Spleen (tissue), 11 donors: ENCODE data around the gene TMEM30B. TPM values are rescaled to one million over a fixed set of nuclear protein-coding genes. Genes with fewer than 3 reads are reported as not detected.

Source experiments
- DNase-seq: peaks from one replicate; pipeline ENCODE4 v3.0.0-alpha.2; 2020
- H3K27ac ChIP-seq, 8 donors: fragments of 200-600 bp; sonication (generic) in 7 of 8; 1 replicate in 4 of 8; 2 replicates in 4 of 8; pipeline versions ENCODE4 v1.5.0 to v1.8.0; 2016 to 2021; ENCODE audit warnings: inconsistent platforms in 4 of 8, mild to moderate bottlenecking in 4 of 8, moderate library complexity in 1 of 8
- H3K27me3 ChIP-seq, 7 donors: fragments of 200-600 bp; sonication (generic) in 6 of 7; replicated peaks in 1 of 7; 1 replicate in 4 of 7; 2 replicates in 3 of 7; pipeline versions ENCODE4 v1.5.0 to v1.8.0; 2016 to 2021; ENCODE audit warnings: inconsistent platforms in 3 of 7, mild to moderate bottlenecking in 1 of 7
- H3K36me3 ChIP-seq, 6 donors: fragments of 200-600 bp; sonication (generic) in 5 of 6; 1 replicate in 4 of 6; 2 replicates in 2 of 6; pipeline versions ENCODE4 v1.5.0 to v1.8.0; 2016 to 2021; ENCODE audit warnings: inconsistent platforms in 2 of 6
- H3K4me1 ChIP-seq, 6 donors: fragments of 200-600 bp; sonication (generic) in 5 of 6; 1 replicate in 3 of 6; 2 replicates in 3 of 6; pipeline versions ENCODE4 v1.5.0 to v1.8.0; 2016 to 2021; ENCODE audit warnings: inconsistent platforms in 3 of 6
- H3K4me3 ChIP-seq, 8 donors: fragments of 200-600 bp; sonication (generic) in 7 of 8; 1 replicate in 4 of 8; 2 replicates in 4 of 8; pipeline versions ENCODE4 v1.5.0 to v1.8.0; 2016 to 2021; ENCODE audit warnings: inconsistent platforms in 4 of 8, mild to moderate bottlenecking in 4 of 8, moderate library complexity in 2 of 8
- H3K9me3 ChIP-seq, 8 donors: fragments of 200-600 bp; sonication (generic) in 7 of 8; 1 replicate in 4 of 8; 2 replicates in 4 of 8; pipeline versions ENCODE4 v1.5.0 to v1.8.0; 2016 to 2021; ENCODE audit warnings: inconsistent platforms in 4 of 8
- POLR2A ChIP-seq, 3 donors: fragments of 450-650 bp; IDR thresholded peaks; one replicate each; pipeline ENCODE4 v1.5.1; 2017; ENCODE audit warnings: antibody characterized with exemption in 3 of 3, mild to moderate bottlenecking in 1 of 3
- POLR2AphosphoS5 ChIP-seq, 3 donors: sonication (generic); formaldehyde crosslinking; IDR thresholded peaks; one replicate each; pipeline ENCODE4 v1.5.1; 2017; ENCODE audit warnings: antibody characterized with exemption in 3 of 3
- WGBS, 5 donors: extraction: QIAGEN DNeasy Blood & Tissue Kit in 3 of 5; methylation state at CpG; one replicate each; pipeline versions ENCODE4 v1.1.5 to v1.1.7; 2013 to 2018; 5-methylcytosine and 5-hydroxymethylcytosine counted together
- intact Hi-C: fragments of 100-400 bp; cut with DNase I; formaldehyde crosslinking; loops from one replicate; pipeline ENCODE4 v1.15.0; 2023; ENCODE audit warnings: low total_unique reads
- polyA plus RNA-seq, 3 donors: library from polyadenylated mRNA; stranded (reverse); fragments of 200-250 nt; gene quantifications; one replicate each; pipeline ENCODE4 v1.2.1, GENCODE V29; 2013
- total RNA-seq, 7 donors: library from RNA; depleted of rRNA in 3 of 7; stranded (reverse); fragments of >200 nt in 3 of 7; fragmentation: NEBNext Ultra II Directional in 4 of 7; extraction: Animal tissue kit (Norgen Biotek cat#: 25700) in 4 of 7; gene quantifications; one replicate each; pipeline versions ENCODE4 v1.1.0 to v1.2.1, GENCODE V29; 2016 to 2021
- TF ChIP-seq, protein P1 (sequence below), 11 experiments: fragments of 200-600 bp in 7 of 11; fragments of 450-650 bp in 4 of 11; sonication (generic) in 4 of 11; IDR thresholded peaks in 8 of 11; conservative IDR thresholded peaks in 3 of 11; 1 replicate in 7 of 11; 2 replicates in 4 of 11; pipeline versions ENCODE4 v1.4.0 to v1.8.0; 2016 to 2021; ENCODE audit warnings: antibody characterized with exemption in 11 of 11, inconsistent platforms in 4 of 11, mild to moderate bottlenecking in 1 of 11
- donor health status: healthy with polysubstance abuse.
- donor health status: DM: no; HTN: no; CAD: no; lungs with moderate emphysema.
- donor health status: DM: no; HTN: no; CAD: no.
- donor health status: Bipolar disorder and iron deficiency.
- donor health status: healthy.
- donor health status: DM: no; HTN: no; CAD: no.
- donor health status: DM: yes; HTN: yes; CAD: no.

The TMEM30B gene
- total and polyA plus RNA-seq, 10 donors: 0.17 to 1.0 (median 0.59) TPM

DNA sequence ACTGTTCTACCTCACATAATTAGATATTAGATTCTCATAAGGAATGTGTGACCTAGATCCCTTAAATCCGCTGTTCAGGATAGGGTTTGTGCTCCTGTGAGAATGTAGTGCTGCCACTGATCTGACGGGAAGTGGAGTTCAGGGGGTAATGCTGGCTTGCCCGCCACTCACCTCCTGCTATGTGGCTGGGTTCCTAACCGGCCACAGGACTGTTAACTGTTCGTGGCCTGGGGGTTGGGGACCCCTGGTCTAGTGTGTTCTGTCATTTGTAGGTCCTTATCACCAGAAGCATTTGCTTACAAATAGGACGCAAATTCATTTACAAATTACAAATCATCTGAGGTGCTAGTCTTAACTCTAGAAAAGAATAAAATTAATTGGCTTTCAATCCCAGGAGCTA lies 16.4 kb upstream of the TMEM30B start:
- TF ChIP-seq POLR2AphosphoS5 (IDR thresholded peaks at IDR 0.05) (no peak), POLR2A (IDR thresholded peaks at IDR 0.05) (no peak)
- H3K27ac ChIP-seq: no peak overlapping the region
- no peaks in the 10 kb centered on the region for H3K27me3 ChIP-seq
- H3K36me3 ChIP-seq: no peaks in the 10 kb centered on the region
- H3K4me3 ChIP-seq: no peak overlapping the region
- no peak for DNase-seq
- peaks cover 0 to 15% (median 5%) of the 10 kb centered on the region in 6 donors for H3K4me1 ChIP-seq
- intact Hi-C loops: loop anchor here (5.0 to 10.0 kb wide), 2 partner anchors 160 to 537 kb away; no protein-coding TSS in a partner anchor
- H3K9me3 ChIP-seq: no peaks in the 10 kb centered on the region
- 73 to 90% (median 82%) methylated on average over 6 of the region's 6 CpGs for WGBS, 5 donors

DNA sequence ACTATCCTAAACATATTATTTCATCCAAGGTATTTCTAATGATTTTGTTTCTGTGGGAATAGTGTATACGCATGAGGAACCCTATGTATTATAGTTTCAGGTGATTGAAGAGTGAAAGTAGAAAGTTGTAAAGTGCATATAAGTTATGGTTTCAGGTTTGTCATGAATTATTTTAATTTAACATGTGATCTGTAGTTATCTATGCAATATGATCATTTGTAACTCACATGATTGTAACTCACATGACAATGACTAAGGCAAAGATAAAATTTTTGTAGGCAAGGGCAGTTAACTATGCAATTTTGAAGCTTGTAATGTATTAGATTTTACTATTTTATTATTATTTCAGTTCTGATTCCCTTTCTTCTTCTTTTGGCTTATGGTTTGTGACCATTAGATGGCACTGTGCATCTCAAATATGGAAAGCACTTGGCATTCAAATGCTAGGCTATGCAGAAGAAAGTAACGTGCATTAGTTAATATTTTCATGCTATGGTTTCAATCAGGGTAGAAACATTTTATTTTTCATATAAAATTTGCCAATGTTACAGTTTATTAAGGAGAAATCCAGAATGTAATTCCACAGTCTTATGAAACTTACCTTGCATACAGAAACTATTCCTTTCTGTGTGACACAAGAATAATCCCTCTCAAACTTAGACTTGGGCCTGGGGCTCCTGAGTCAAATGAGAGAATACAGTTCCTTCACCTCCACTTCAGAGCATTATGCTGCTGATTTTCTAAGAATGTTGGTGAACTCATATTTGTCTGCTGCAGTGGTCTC lies 15.8 kb upstream of the TMEM30B start:
- TF ChIP-seq POLR2A (IDR thresholded peaks at IDR 0.05) (no peak), POLR2AphosphoS5 (IDR thresholded peaks at IDR 0.05) (no peak)
- TF ChIP-seq, protein P1, sequence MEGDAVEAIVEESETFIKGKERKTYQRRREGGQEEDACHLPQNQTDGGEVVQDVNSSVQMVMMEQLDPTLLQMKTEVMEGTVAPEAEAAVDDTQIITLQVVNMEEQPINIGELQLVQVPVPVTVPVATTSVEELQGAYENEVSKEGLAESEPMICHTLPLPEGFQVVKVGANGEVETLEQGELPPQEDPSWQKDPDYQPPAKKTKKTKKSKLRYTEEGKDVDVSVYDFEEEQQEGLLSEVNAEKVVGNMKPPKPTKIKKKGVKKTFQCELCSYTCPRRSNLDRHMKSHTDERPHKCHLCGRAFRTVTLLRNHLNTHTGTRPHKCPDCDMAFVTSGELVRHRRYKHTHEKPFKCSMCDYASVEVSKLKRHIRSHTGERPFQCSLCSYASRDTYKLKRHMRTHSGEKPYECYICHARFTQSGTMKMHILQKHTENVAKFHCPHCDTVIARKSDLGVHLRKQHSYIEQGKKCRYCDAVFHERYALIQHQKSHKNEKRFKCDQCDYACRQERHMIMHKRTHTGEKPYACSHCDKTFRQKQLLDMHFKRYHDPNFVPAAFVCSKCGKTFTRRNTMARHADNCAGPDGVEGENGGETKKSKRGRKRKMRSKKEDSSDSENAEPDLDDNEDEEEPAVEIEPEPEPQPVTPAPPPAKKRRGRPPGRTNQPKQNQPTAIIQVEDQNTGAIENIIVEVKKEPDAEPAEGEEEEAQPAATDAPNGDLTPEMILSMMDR (IDR thresholded peaks at IDR 0.05 in 8 of 11, conservative IDR thresholded peaks at IDR 0.05 in 3 of 11): peak; percentile 32 to 75 (median 63)
- intact Hi-C loops: loop anchor here (5.0 to 10.0 kb wide), 2 partner anchors 160 to 538 kb away; no protein-coding TSS in a partner anchor
- Histone ChIP-seq H3K27ac (no peak overlapping the region), H3K36me3 (no peaks in the 10 kb centered on the region), H3K27me3 (no peaks in the 10 kb centered on the region), H3K4me3 (no peak overlapping the region), H3K4me1 (peaks cover 0 to 15% (median 5%) of the 10 kb centered on the region in 6 donors), H3K9me3 (no peaks in the 10 kb centered on the region)
- DNase-seq: no peak
- 33 to 44% (median 36%) methylated on average over 2 of the region's 2 CpGs for WGBS, 5 donors

DNA sequence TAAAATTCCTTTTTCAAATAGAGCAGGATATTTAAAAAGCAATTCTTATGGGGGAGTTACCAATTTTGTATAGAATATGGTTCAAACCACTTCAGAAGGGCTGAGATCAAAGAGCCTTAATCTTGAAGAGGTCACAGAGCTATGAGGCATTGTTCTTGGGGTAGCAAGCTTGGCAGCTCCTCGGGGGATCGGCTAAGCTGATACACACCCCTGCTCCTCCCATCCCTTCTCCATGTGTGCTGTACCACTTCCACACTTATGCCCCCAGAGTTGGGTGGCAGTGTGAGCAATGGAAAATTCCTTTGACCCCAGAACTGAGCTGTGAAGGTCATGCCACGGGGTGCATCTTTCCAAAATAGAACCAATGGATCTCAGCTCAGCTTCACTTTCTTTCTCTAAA lies 15.0 kb upstream of the TMEM30B start:
- H3K9me3 ChIP-seq: no peaks in the 10 kb centered on the region
- intact Hi-C loops: loop anchor here (5.0 to 10.0 kb wide), 2 partner anchors 161 to 539 kb away; no protein-coding TSS in a partner anchor
- no peak overlapping the region for H3K4me3 ChIP-seq
- H3K27ac ChIP-seq: no peak overlapping the region
- TF ChIP-seq POLR2AphosphoS5 (IDR thresholded peaks at IDR 0.05) (no peak), POLR2A (IDR thresholded peaks at IDR 0.05) (no peak)
- TF ChIP-seq, protein P1 (IDR thresholded peaks at IDR 0.05 in 8 of 11, conservative IDR thresholded peaks at IDR 0.05 in 3 of 11): no peak
- 58 to 71% (median 60%) methylated on average over 3 of the region's 3 CpGs for WGBS, 5 donors
- H3K4me1 ChIP-seq: peaks cover 0 to 15% (median 5%) of the 10 kb centered on the region in 6 donors
- H3K27me3 ChIP-seq: no peaks in the 10 kb centered on the region
- no peak for DNase-seq
- H3K36me3 ChIP-seq: no peaks in the 10 kb centered on the region

DNA sequence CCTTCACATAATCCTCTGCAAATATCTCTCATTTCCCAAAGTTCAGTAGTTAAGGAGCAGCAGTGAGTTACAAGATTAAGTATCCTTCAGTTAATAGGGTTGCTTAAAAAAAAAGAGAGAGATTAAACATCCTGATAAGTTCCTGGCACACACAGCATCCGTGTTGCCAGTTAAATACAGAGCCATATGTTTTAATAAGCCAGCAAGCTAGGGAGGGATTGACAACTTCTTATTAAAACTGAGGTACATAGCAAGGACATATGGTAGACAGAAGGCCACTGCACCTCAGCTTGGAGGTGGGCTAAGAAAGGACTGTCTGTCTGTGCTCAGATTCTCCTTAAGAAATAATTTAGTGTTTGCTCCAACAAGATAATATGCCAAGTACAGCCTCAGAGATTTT lies 9.6 kb upstream of the TMEM30B start:
- TF ChIP-seq POLR2A (IDR thresholded peaks at IDR 0.05) (no peak), POLR2AphosphoS5 (IDR thresholded peaks at IDR 0.05) (no peak)
- TF ChIP-seq, protein P1 (IDR thresholded peaks at IDR 0.05 in 8 of 11, conservative IDR thresholded peaks at IDR 0.05 in 3 of 11): no peak
- Histone ChIP-seq H3K9me3 (no peaks in the 10 kb centered on the region), H3K27ac (no peak overlapping the region), H3K27me3 (no peaks in the 10 kb centered on the region), H3K4me1 (peaks cover 0 to 11% (median 8%) of the 10 kb centered on the region in 6 donors), H3K4me3 (no peak overlapping the region), H3K36me3 (no peaks in the 10 kb centered on the region)
- intact Hi-C loops: loop anchor here (10.0 kb wide), 1 partner anchor 544 kb away; no protein-coding TSS in a partner anchor
- 32 to 47% (median 42%) methylated on average over 1 of the region's 1 CpG for WGBS, 5 donors
- no peak for DNase-seq
